Measurements from ENCODE around the gene TNFRSF17.
"Not testable (repeated sequence)": the region's sequence is repeated elsewhere in the genome, so short reads cannot be mapped to it uniquely, and the experiment has no call there.

Gene TNFRSF17

GRCh38 chr16:11964761-11965551 lies at the start of gene TNFRSF17:
Gene TNFRSF17 (plus strand): TSS chr16:11965210. CDS start chr16:11965325, 115 bp downstream.
- DNase-seq (ENCODE audit: low spot score) = no peak

GRCh38 chr16:11915644-11916523 lies 49.1 kb upstream of the TNFRSF17 start, which contains the start of gene GSPT1:
Gene GSPT1 (minus strand): TSS chr16:11915956. CDS start chr16:11915720, 236 bp downstream.
- peak; percentile 90 for DNase-seq (ENCODE audit: low spot score)

- peak; percentile 69 for DNase-seq (ENCODE audit: low spot score)
Measured at GRCh38 chr16:11916524-11917285, 48.3 kb upstream of the TNFRSF17 start.

- not testable (repeated sequence) for DNase-seq (ENCODE audit: low spot score)
Measured at GRCh38 chr16:11924046-11924445, 41.0 kb upstream of the TNFRSF17 start.

- DNase-seq (ENCODE audit: low spot score) = not testable (repeated sequence)
Measured at GRCh38 chr16:11927350-11927749, 37.7 kb upstream of the TNFRSF17 start.

GRCh38 chr16:11941945-11942344 lies 23.1 kb upstream of the TNFRSF17 start, which contains the start of gene NPIPB2:
Gene NPIPB2 (minus strand): TSS chr16:11942045. CDS start chr16:11942045, 0 bp downstream.
- not testable (repeated sequence) for DNase-seq (ENCODE audit: low spot score)

GRCh38 chr16:11946433-11946832 lies 18.6 kb upstream of the TNFRSF17 start:
- no peak for DNase-seq (ENCODE audit: low spot score)

- DNase-seq (ENCODE audit: low spot score) = no peak
Measured at GRCh38 chr16:11948819-11949218, 16.2 kb upstream of the TNFRSF17 start.

GRCh38 chr16:11949527-11949926 lies 15.5 kb upstream of the TNFRSF17 start:
- peak; percentile 65 for DNase-seq (ENCODE audit: low spot score)

- no peak for DNase-seq (ENCODE audit: low spot score)
Measured at GRCh38 chr16:11950388-11950787, 14.6 kb upstream of the TNFRSF17 start.

- not testable (repeated sequence) for DNase-seq (ENCODE audit: low spot score)
Measured at GRCh38 chr16:11953576-11953975, 11.4 kb upstream of the TNFRSF17 start.

- DNase-seq (ENCODE audit: low spot score) = no peak
Measured at GRCh38 chr16:11955713-11956123, 9.3 kb upstream of the TNFRSF17 start.

- no peak for DNase-seq (ENCODE audit: low spot score)
Measured at GRCh38 chr16:11956558-11956957, 8.5 kb upstream of the TNFRSF17 start.

- DNase-seq (ENCODE audit: low spot score) = no peak
Measured at GRCh38 chr16:11957591-11958395, 7.2 kb upstream of the TNFRSF17 start.

- DNase-seq (ENCODE audit: low spot score) = not testable (repeated sequence)
Measured at GRCh38 chr16:11962457-11962856, 2.6 kb upstream of the TNFRSF17 start.

GRCh38 chr16:11962978-11963377 lies 2.0 kb upstream of the TNFRSF17 start:
- not testable (repeated sequence) for DNase-seq (ENCODE audit: low spot score)

GRCh38 chr16:11963706-11964105 lies 1.3 kb upstream of the TNFRSF17 start:
- no peak for DNase-seq (ENCODE audit: low spot score)

- no peak for DNase-seq (ENCODE audit: low spot score)
Measured at GRCh38 chr16:11966173-11966572, 1.2 kb downstream of the TNFRSF17 start.

- DNase-seq (ENCODE audit: low spot score) = no peak
Measured at GRCh38 chr16:11967195-11967911, 2.3 kb downstream of the TNFRSF17 start.

- no peak for DNase-seq (ENCODE audit: low spot score)
Measured at GRCh38 chr16:11968577-11968976, 3.6 kb downstream of the TNFRSF17 start.
